A673 (cell line): Measurements from ENCODE around the gene STKLD1.

Source experiments
- CTCF ChIP-seq: fragments of 300-800, 200-600 bp; sonication (generic); conservative IDR thresholded peaks from 2 replicates; pipeline ENCODE4 v1.5.1; 2017; ENCODE audit warnings: low read depth, mild to moderate bottlenecking, antibody characterized with exemption, low read length, moderate library complexity, mixed read lengths
- EZH2 ChIP-seq: fragments of 200-600 bp; sonication (generic); IDR thresholded peaks from 2 replicates; pipeline ENCODE4 v1.6.1; 2017; ENCODE audit warnings: borderline replicate concordance, low read depth, mild to moderate bottlenecking, mixed read lengths, antibody characterized with exemption, low read length; ENCODE audit not compliant: poor library complexity, severe bottlenecking

- TF ChIP-seq CTCF = no peak
- TF ChIP-seq EZH2 = no peak
Measured at GRCh38 chr9:133327834-133328484, 48.2 kb upstream of the STKLD1 start.
